BE2C (cell line): Measurements from ENCODE around the gene METTL24.

ENCODE experiments used
- DNase-seq: peaks from one replicate; pipeline ENCODE4 v3.0.0-alpha.2; 2020
- H3K27me3 ChIP-seq: fragments of 250-450 bp; sonication (Bioruptor Pico); 2 replicates; pipeline ENCODE4 v1.5.1; 2020; ENCODE audit warnings: mild to moderate bottlenecking
- H3K36me3 ChIP-seq: fragments of 250-450 bp; sonication (Bioruptor Pico); 2 replicates; pipeline ENCODE4 v1.5.1; 2020; ENCODE audit warnings: mild to moderate bottlenecking
- H3K4me1 ChIP-seq: fragments of 250-450 bp; sonication (Bioruptor Pico); 2 replicates; pipeline ENCODE4 v1.5.1; 2020
- H3K4me3 ChIP-seq: 2 replicates; pipeline ENCODE4 v1.5.1; 2011; ENCODE audit warnings: low read depth, low read length
- H3K9me3 ChIP-seq: fragments of 250-450 bp; sonication (Bioruptor Pico); 2 replicates; pipeline ENCODE4 v1.5.1; 2020
- TF ChIP-seq, protein P1 (sequence below): IDR thresholded peaks from 2 replicates; pipeline ENCODE4 v1.5.1; 2012; ENCODE audit warnings: mild to moderate bottlenecking, low read depth, low read length

METTL24 gene

DNA sequence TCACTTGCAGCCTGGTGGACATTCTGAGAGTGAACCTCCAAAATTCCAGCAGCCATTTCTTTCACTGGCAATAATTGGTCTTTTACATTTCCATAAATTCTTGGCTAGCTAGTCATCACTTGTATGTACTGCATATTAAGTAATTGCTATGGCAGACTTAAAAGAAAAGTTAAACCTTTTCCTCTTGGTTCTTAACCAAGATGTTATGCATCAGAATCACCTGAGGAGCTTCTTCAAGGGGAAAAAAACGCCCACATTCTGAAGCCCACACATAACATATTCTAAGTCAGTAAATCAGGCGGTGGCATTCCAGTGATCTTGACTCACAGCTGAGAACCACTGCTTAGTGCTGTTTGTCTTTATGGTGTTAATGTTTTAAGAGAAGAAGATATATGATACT, 140.9 kb downstream of the METTL24 start:
- Histone ChIP-seq H3K4me3 (no peak overlapping the region), H3K9me3 (no peaks in the 10 kb centered on the region), H3K36me3 (peaks cover 22% of the 10 kb centered on the region), H3K27me3 (no peaks in the 10 kb centered on the region), H3K4me1 (no peaks in the 10 kb centered on the region)
- TF ChIP-seq, protein P1, sequence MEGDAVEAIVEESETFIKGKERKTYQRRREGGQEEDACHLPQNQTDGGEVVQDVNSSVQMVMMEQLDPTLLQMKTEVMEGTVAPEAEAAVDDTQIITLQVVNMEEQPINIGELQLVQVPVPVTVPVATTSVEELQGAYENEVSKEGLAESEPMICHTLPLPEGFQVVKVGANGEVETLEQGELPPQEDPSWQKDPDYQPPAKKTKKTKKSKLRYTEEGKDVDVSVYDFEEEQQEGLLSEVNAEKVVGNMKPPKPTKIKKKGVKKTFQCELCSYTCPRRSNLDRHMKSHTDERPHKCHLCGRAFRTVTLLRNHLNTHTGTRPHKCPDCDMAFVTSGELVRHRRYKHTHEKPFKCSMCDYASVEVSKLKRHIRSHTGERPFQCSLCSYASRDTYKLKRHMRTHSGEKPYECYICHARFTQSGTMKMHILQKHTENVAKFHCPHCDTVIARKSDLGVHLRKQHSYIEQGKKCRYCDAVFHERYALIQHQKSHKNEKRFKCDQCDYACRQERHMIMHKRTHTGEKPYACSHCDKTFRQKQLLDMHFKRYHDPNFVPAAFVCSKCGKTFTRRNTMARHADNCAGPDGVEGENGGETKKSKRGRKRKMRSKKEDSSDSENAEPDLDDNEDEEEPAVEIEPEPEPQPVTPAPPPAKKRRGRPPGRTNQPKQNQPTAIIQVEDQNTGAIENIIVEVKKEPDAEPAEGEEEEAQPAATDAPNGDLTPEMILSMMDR: no peak
- DNase-seq: no peak

DNA sequence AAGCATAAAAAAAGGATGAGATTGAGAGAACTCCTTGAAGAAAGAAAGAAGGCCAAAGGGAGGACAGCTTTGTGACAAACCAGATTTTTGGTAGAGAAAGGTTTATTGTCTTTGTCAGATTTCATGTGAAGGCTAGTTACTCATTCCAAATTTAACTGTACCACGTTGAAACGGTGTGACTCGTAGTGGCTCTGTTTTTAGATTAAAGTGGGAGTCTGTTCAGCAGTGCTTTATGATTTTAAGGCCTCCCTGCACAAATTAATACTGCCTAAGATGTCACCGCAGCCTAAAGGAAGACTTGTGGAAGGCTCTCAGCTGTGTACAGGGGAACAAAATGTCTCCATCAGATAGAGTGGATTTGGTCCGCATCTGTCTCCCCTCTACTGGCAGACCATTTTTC, 142.0 kb downstream of the METTL24 start:
- TF ChIP-seq, protein P1: no peak
- H3K36me3 ChIP-seq: peaks cover 29% of the 10 kb centered on the region

DNA sequence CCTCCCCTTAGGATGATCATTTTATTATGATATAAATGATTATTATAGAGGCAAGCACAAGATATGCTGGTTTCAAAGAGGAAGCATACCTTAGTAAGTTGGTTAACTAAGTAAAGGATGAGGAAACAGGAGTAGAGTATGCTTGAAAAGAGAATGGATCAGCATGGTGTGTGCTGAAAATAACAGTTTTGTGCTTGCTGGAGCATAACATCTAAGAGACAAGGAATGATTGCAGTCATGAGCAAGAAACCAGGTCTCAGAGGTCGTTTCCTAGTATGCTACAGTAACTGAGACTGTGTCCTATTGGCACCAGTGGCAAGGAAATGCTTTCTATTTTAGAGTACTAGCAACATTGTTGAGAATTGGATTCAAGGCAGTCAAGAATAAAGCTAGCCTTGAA, 143.8 kb downstream of the METTL24 start:
- Histone ChIP-seq H3K27me3 (no peaks in the 10 kb centered on the region), H3K36me3 (peaks cover 25% of the 10 kb centered on the region), H3K9me3 (no peaks in the 10 kb centered on the region), H3K4me3 (no peak overlapping the region), H3K4me1 (no peaks in the 10 kb centered on the region)
- TF ChIP-seq, protein P1: no peak
- DNase-seq: no peak

More for the DNA sequence above, 142.0 kb downstream of the METTL24 start:
- no peak for DNase-seq
- Histone ChIP-seq H3K9me3 (no peaks in the 10 kb centered on the region), H3K4me1 (no peaks in the 10 kb centered on the region), H3K27me3 (no peaks in the 10 kb centered on the region), H3K4me3 (no peak overlapping the region)

DNA sequence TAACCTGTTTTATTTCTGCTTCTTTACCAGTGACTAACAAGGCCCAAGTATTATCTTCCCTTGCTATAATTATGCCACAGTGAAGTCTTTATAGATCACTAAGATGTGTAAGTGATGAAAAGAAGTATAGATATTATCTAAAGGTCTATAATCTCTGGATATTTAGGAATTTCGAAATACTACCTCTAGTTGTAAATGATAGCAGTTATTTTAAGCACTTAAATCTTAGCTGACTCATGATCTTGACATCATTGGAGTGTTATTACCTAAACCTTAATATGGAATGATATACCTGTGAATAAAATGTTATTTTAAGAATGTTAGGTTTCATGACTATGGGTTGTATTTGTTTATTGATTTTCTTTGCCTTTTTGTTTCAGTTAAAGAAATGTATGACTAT, 146.4 kb downstream of the METTL24 start:
- Histone ChIP-seq H3K27me3 (no peaks in the 10 kb centered on the region), H3K9me3 (no peaks in the 10 kb centered on the region), H3K36me3 (peaks cover 42% of the 10 kb centered on the region), H3K4me3 (no peak overlapping the region), H3K4me1 (no peaks in the 10 kb centered on the region)
- TF ChIP-seq, protein P1: no peak
- DNase-seq: no peak

DNA sequence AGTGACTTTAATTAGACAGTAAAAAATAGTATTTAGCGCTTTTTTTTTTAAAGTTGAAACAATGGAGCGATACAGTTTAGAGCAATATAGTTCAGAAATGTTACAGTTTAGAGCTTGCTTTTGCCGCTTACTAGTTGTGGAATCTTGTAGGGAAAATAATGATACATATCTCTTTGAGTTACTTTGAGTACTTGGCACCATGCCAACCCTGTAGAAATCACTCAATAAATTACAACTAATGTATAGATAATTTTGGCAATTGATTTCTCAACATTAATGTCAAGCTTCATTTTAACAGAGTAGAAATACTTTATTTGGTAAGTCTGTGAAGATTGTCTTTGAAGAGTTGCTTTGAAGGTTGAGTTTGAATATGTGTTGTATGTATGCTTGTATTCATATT, 150.5 kb downstream of the METTL24 start:
- Histone ChIP-seq H3K27me3 (no peaks in the 10 kb centered on the region), H3K4me1 (no peaks in the 10 kb centered on the region; the same call in 1 of the 2 replicates), H3K4me3 (no peak overlapping the region), H3K36me3 (peaks cover 34% of the 10 kb centered on the region), H3K9me3 (no peaks in the 10 kb centered on the region)
- TF ChIP-seq, protein P1: no peak
- DNase-seq: no peak

DNA sequence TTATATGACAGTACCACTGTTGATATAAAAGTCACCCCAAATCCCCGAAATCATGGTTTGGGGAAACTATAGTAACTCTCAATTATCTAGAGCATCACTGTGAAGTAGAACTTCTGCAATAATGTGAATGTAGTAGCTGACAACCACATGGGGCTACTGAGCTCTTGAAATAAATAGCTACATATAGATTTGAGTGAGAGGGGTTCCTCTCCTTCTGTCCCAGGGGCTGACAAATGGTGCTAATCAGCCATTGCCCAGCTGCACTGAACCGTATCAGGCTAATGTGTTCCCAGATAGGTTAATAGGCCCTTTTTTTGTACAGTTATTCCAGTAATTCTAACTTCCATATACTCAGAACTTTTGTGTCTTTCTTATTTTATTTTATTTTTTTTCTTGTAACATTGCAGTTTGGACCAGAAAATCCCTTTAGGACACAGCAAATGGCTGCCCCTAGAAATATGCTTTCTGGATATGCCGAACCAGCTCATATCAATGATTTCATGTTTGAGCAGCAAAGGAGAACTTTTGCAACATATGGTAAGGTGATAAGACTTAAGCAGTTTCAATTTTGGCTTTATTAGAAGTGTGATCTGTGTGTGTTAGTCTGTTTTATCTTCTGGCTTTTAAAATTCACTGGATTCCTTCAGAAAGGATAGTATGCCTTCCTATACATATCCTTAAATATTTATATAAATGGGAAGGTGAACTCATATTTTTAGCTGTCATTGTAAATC, 156.8 kb downstream of the METTL24 start:
- H3K4me3 ChIP-seq: no peak overlapping the region

More for the DNA sequence above, 156.8 kb downstream of the METTL24 start:
- DNase-seq: no peak
- H3K36me3 ChIP-seq: no peaks in the 10 kb centered on the region
- peaks cover 11% of the 10 kb centered on the region for H3K4me1 ChIP-seq
- TF ChIP-seq, protein P1: no peak
- no peaks in the 10 kb centered on the region for H3K27me3 ChIP-seq
- H3K9me3 ChIP-seq: no peaks in the 10 kb centered on the region
